NCI-H460 (cell line): ENCODE results near the gene YEATS4. TPM values are rescaled to one million over a fixed set of nuclear protein-coding genes. Genes with fewer than 3 reads are reported as not detected.

Source experiments
- DNase-seq: peaks from one replicate; pipeline ENCODE4 v3.0.0-alpha.2; 2016; ENCODE audit warnings: low read depth; ENCODE audit errors: extremely low read depth
- total RNA-seq: library from RNA; depleted of rRNA; stranded (reverse); fragments of >200 nt; shearing (Covaris generic); gene quantifications from 2 replicates; pipeline ENCODE4 v1.2.3, GENCODE V29; 2014

The YEATS4 gene
- total RNA-seq, 1 experiment from 2014 or later, result 61.5 TPM

- no peak for DNase-seq
Measured at GRCh38 chr12:69341328-69341727, 18.2 kb upstream of the YEATS4 start.

GRCh38 chr12:69342421-69342820 lies 17.1 kb upstream of the YEATS4 start:
- DNase-seq, result no peak

DNA sequence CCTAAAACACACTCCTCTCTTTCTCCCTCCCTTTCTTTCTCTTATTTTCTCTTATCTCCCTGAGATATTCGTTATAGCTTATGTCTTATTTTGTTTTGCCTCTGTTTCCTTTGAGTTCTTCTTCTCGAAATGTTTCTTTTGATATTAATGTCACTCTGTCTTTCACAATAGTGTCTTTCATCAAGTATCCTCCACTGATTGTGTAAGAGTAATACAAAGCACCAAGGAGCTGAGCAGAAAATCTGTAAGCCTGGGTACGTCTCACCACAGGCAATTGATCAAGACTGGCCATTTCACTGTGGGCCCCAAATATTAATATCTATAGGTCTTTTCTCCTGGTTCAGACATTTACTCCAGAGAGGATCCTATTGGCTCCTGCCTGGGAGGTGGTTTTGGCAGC lies 16.2 kb upstream of the YEATS4 start:
- no peak for DNase-seq

GRCh38 chr12:69343885-69344612 lies 15.5 kb upstream of the YEATS4 start:
- no peak for DNase-seq

DNA sequence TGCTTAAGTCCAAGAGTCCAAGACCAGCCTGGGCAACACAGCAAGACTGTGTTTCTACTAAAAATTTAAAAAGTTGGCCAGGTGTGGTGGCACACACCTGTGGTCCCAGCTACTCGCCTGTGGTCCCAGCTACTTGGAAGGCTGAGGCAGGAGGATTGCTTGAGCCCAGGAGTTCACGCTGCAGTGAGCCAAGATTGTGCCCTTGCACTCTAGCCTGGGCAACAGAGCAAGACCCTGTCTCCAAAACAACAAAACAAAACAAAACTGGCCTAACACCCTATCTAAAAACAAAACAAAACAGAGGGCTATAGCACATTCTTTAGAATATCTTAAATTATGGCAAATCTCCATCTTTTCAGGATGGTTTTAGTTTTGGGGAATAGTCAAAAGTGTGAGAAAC lies 14.5 kb upstream of the YEATS4 start:
- DNase-seq, result no peak

GRCh38 chr12:69345742-69346141 lies 13.8 kb upstream of the YEATS4 start:
- no peak for DNase-seq

GRCh38 chr12:69348162-69348938 lies 11.2 kb upstream of the YEATS4 start, which contains the start of gene LYZ:
Gene LYZ (plus strand): TSS chr12:69348381. CDS start chr12:69348409, 28 bp downstream.
- no peak for DNase-seq

GRCh38 chr12:69350002-69350626 lies 9.4 kb upstream of the YEATS4 start:
- no peak for DNase-seq

- DNase-seq, result no peak
Measured at GRCh38 chr12:69350777-69351176, 8.8 kb upstream of the YEATS4 start.

DNA sequence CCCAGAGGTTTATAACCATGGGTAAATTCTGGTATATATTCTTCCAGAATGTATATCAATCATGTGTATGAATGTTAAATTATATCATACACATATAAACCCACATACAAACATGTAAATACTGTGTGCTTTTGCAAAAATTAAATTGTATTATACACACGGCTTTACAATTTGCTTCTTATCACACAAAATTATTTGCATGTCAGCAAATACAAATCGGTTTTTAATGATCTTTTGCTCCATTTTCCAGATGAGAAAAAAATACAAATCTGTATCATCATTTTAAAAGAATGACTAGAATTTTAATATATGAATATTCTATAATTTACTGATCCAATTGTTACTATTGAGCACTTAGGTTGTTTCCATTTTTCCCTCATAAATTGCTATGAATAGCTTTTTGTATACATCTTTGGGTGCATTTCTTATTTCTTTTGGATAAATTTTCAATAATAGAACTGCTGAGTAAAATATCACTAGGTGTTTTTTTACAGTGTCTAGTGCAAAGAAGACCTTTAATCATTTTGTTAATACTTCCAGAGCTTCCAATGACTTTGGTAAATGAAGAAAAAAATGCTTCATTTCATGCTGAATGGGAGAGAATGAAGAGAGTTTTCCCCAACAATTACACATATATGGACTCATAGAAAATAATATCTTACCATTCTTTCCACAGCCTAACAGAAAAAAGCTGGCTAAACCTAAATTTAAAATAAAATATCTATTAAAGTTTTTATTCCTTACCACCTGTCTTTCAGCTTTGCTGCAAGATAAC lies 7.9 kb upstream of the YEATS4 start:
- no peak for DNase-seq

- no peak for DNase-seq
Measured at GRCh38 chr12:69352904-69353303, 6.6 kb upstream of the YEATS4 start.

- no peak for DNase-seq
Measured at GRCh38 chr12:69354172-69354555, 5.4 kb upstream of the YEATS4 start.

DNA sequence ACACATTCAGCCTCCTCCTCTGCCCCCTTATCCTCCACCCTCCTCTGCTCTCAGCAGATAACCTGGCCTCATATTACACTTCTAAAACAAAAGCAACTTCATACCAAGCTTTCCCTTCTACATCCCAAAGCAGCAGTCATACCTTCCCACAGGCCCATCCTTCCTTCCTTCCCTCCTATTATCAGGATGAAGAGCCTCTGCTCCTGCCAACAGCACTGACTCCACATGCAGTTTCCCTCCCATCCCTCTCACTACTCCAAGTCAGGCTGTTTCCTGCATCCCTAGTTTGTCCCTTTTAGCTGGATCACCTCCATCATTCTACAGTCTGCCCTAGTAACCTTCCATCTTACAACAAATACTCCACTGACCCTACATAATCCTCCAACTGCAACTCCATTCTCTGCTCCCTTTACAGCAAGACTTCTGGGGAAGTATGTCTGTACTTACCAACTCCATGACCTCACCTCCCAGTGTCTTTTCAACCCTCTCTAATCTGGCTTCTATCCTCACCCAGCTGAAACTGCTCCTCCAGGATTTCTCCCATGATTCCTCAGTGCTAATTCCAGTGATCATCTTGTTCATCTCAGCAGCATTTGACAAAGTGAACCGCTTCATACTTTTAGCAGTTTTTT lies 4.9 kb upstream of the YEATS4 start:
- no peak for DNase-seq

- DNase-seq, result no peak
Measured at GRCh38 chr12:69355363-69356028, 4.0 kb upstream of the YEATS4 start.

- no peak for DNase-seq
Measured at GRCh38 chr12:69360348-69360672, 767 bp downstream of the YEATS4 start.

DNA sequence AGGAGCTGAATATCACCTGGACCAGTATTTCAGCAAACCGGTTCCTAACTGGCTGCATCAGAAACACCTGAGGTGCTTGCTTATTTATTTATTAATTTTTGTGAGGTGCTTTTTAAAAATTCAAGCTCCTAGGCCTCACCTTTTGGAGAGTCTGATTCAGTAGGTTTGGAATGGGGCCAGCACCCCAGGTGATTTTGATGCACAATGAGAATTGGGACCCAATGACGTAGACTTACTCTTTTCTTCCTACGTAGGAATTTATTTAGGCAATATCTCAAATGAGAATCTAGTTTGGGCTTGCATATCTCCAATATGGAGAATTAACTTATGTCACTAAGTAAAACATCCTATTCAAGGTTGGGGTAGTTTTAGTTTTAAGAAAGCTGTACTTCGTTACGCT lies 7.3 kb downstream of the YEATS4 start:
- DNase-seq, result no peak

- no peak for DNase-seq
Measured at GRCh38 chr12:69368171-69368570, 8.6 kb downstream of the YEATS4 start.

DNA sequence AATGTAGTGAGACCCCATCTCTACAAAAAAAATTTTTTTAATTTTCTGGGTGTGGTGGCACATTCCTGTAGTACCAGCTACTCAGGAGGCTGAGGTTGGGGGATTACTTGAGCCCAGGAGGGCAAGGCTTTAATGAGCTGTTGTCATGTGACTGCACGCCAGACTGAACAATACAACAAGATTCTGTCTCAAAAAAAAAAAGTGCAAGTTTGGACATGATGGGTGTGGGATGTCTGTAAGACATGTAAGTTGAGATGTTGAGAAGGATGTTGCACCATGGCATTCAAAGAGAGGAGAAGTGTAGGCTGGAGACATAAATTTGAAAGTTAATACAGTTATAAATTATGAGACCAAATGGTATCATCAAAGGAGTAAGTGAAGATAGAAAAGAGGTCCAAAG lies 23.5 kb downstream of the YEATS4 start:
- no peak for DNase-seq

- DNase-seq, result no peak
Measured at GRCh38 chr12:69385038-69385437, 25.5 kb downstream of the YEATS4 start.

DNA sequence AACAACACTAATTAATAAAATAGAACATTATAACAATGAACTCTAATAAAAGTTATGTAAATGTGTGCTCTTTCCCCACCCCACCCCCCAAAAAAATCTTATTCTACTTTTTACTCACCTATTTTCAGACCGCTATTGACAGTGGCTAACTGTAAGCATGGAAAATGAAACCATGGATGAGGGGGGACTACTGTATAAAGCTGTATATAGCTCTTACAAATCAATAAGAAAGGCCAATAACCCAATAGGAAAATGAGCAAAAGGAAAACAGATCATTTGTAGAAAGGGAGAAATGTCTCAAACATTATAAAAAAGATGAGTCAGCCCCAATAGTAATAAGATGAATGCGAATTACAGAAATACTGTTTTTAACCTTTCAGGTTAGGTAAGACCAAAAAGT lies 27.4 kb downstream of the YEATS4 start:
- DNase-seq, result no peak
